NCI-H524 treated with DMSO at 0.1 percent for 48 hours (cell line): Measurements from ENCODE around the gene MTG1.

Experiments used
- DNase-seq: peaks from one replicate; lab custom pipeline; 2025; lab: John Stamatoyannopoulos, UW

Gene MTG1

GRCh38 chr10:133452453-133452852 lies 58.5 kb downstream of the MTG1 start:
- DNase-seq = no peak

- no peak for DNase-seq
Observed at GRCh38 chr10:133453516-133454203, 59.7 kb downstream of the MTG1 start, which contains the start of gene SCART1. TSS of gene SCART1 (plus strand) at chr10:133453945. CDS start at chr10:133453998, 53 bp downstream.

- DNase-seq = no peak
Observed at GRCh38 chr10:133454204-133454893, 60.4 kb downstream of the MTG1 start.

GRCh38 chr10:133455196-133455595 lies 61.2 kb downstream of the MTG1 start:
- no peak for DNase-seq

GRCh38 chr10:133455611-133456031 lies 61.7 kb downstream of the MTG1 start:
- DNase-seq = no peak

GRCh38 chr10:133456041-133456951 lies 62.3 kb downstream of the MTG1 start:
- DNase-seq = no peak

GRCh38 chr10:133457100-133457841 lies 63.3 kb downstream of the MTG1 start:
- DNase-seq = no peak

GRCh38 chr10:133458021-133458709 lies 64.2 kb downstream of the MTG1 start:
- no peak for DNase-seq

- DNase-seq = no peak
Observed at GRCh38 chr10:133458710-133459453, 64.9 kb downstream of the MTG1 start.

GRCh38 chr10:133459454-133460207 lies 65.7 kb downstream of the MTG1 start:
- no peak for DNase-seq

- DNase-seq = no peak
Observed at GRCh38 chr10:133460208-133460769, 66.3 kb downstream of the MTG1 start.

GRCh38 chr10:133461027-133461426 lies 67.1 kb downstream of the MTG1 start:
- DNase-seq = no peak

- no peak for DNase-seq
Observed at GRCh38 chr10:133461841-133462240, 67.9 kb downstream of the MTG1 start.

GRCh38 chr10:133462512-133463305 lies 68.8 kb downstream of the MTG1 start:
- no peak for DNase-seq

- no peak for DNase-seq
Observed at GRCh38 chr10:133464582-133465031, 70.7 kb downstream of the MTG1 start.

- no peak for DNase-seq
Observed at GRCh38 chr10:133465191-133465949, 71.4 kb downstream of the MTG1 start.

GRCh38 chr10:133465950-133466474 lies 72.1 kb downstream of the MTG1 start:
- DNase-seq = no peak
